Measurements from ENCODE around the gene RAB8B.
"Not testable (repeated sequence)": the region's sequence is repeated elsewhere in the genome, so short reads cannot be mapped to it uniquely, and the experiment has no call there.

The RAB8B gene

DNA sequence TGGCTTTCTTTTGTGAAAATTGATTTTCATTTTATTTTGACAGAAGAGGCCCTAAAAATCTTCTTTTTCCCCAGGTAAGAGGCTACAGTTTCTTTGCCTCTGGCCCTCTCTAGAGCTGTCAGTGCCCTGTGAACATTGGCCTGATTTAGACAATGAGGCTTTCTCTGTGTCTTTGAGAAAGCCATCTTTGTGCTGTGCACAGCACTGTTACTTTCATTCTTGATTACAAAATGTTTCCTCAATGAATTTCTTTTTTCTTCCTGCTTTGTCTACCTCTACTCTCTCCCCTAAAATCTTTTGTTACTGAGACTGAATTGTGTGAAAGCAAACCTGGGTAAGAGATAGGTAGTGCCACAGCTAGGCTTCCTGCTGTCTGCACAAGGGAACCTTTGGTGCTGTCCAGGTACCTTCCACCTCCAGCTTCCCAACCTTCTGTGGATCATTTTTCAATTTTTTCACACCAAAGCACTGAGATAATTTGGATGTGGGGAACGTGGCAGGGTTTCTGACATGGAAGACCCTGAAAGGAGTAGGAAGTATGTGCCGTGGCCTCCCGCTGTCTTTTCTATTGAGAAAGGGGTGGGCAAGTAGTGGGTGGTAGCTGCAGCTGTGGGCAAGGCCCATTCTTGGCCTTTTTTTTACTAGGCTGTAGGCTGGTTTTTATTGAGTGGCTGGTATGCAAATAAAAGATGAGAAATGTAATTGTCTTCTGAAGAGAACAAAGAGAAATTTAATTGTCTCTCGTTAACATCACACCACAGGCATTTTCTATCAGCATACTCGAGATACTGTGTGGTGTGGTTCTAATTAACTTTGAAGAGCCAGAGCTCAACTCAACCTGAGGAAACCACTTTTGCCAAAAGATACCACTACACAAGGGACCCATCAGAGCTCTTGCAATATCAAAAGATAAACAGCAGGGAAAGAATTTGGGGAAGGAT, 21.0 kb downstream of the RAB8B start:
- DNase-seq = no peak

DNA sequence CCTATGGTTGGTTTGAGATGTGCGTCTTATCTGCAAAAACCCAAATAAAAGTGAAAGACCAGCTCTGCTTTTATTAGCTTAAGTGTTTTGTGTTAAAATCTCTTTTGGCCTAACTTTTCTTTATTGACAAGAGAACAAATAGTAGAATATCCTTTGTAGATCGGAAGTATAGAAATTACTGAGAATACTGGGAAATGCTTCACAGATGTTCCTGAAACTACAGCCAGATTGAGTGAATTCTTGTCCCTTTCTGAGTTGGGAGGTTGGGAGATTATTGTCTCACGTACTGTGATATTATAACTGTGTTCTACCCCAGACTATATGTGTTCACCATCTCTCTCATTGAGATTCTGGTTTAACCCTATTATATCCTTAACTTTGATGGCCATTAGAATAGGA, 21.7 kb downstream of the RAB8B start:
- no peak for DNase-seq

DNA sequence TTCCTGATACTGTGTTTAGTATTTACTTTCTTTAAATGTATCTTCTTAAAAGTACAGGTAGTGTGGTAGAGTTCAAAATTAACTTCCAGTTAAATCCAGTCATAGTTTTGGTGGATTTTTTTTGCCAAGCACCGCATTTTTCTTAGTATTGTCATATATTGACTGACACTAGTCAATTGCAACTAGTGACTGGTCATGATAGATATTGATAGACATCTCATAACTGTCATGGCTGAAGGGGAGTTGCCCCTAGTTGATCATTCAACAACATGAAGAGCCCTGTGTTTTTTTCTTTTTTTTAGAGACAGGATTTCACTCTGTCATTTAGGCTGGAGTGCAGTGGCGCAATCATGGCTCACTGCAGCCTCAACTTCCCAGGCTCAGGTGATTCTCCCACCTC, 22.1 kb downstream of the RAB8B start:
- DNase-seq = peak; percentile 47

DNA sequence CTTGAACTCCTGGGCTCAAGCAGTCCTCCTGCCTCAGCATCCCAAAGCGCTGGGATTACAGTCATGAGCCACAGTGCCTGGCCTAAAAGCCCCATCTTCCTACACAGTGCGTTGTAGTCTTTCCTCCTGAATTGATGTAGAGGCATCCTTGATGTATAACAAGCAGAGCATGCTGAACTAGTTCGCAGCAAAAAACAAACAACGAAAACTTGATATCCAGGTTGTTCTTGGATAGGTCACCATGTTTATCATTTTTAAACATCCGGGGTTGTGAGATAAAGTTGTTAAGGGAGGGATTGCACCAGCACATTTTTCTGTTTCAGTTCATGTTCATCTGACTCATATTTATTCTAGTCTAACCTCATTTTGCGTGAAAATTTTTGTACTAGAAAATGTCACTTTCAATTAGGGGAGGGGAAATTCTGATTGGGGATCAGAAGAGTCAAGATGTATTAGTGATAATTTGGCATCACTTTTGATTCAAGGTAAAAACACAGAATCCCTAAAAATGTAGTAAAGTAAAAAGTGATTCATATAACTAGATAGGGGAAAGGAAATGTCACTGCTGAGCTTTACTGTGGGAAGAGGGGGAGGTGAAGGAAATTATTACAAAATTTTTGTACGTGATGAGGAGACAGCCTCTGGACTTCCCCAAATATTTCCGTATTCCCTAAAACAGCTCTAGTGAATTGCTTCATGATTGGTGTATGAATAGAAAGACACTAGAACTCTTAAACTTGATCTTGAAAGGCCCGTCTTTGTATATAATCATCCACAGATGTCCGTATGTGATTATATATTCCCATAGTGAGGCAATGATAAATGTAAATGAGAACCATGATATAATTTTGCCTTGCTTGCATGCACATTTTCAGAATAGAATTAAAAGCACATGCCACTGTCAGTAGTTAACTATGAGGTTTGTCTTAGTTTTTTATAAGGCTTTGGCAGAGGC, 22.9 kb downstream of the RAB8B start:
- peak; percentile 78 for DNase-seq

DNA sequence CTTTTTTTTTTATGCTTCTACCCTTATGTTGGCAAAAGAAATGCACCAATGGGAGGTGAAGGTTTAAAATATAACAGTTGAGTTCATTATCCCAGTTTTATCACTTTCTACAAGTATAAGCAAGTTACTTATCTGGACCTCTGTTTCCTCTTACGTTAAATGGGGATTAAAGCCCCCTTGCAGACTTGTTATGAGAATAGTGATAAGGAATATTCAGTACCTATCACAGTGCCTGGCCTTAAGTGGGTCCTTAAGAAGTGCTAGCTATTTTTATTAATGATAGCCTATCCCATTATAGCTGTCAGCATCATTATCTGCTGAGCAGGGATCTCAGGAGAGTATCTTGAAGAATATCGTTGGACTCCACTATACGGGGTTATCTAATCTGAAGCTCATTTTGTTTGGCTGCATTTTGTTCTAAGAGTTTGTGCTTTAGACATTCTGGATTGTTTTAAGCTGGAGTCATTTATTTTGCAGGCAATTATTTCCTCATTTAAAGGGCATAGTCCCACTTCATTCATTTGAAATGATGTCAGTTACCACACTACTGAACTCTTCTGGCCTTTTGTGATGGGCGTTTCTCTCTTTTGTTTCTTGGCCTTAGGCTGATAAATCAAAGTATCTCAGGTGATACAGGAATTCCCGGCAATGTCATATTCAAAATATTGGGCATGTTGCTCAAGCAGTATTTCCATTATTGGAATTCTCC, 28.8 kb downstream of the RAB8B start:
- no peak for DNase-seq

DNA sequence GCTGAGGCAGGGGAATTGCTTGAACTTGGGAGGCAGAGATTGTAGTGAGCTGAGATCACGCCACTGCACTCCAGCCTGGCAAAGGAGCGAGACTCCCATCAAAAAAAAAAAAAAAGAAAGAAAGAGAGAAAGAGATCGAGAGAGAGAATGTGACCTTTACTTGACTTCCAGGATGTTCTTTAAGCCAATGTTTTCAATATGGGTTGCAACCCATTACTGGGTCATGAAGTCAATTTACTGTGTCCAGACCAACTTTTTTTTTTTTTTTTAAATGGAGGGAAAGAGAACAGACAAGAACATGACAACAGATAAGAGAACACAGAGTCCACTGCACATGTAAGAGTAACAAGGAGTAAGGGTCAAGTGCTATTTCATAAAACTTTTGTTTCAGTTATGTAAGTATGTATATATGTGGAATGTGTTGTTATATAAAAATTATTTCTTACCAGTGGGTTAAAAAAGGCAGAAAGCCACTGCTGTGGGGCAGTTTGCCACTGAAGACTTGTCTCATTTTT, 29.8 kb downstream of the RAB8B start:
- no peak for DNase-seq

DNA sequence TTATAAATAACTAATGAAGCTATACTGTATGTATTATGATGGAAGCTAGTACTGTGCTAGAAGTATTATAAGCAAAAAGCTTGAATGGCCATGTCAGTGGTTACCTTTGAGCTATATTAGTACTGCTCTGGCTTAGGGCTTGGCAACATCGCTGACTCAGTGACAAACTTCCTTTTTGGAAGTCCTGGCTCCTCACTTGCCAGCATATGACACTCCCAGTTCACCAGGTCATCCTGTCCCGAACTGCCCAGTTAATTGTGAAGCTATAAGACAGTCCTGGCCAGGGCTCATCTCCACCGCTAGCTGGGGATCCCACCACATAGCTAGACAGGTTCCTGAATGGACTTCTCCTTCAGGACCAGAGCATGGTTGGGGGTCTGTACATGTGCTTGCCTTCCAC, 31.9 kb downstream of the RAB8B start:
- DNase-seq = no peak

DNA sequence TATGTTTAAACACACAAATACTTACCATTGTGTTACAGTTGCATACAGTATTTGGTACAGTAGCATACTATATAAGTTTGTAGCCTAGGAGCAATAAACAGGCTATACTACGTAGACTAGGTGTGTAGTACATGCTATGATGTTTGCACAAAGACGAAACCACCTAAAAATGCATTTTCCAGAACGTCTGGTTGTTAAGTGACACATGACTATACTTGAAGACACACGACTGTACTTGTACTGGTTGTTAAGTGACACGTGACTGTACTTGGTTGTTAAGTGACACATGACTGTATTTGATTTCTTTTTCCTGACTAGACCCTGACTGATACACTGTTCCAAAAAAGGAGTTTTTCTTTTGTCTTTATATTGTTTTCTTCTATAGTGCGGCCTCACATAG, 34.1 kb downstream of the RAB8B start:
- no peak for DNase-seq

DNA sequence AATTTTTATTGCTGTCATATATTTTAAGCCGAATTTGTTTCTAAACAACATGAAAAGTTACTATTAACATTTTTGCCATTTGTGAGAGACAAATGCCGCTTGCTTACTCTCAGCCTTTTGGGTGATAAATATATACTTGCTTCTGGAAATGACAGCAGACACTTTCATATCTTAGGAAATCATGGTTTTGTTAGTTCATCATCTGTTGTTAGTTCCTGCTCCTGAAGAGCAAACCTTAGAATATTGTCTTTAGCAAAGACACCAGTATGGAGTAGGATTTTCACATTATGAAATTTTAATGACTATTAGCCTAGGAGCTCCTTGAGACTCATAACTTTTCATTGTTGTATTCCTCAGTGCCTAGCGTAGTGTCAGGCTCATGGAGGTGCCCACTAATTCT, 36.0 kb downstream of the RAB8B start:
- no peak for DNase-seq

DNA sequence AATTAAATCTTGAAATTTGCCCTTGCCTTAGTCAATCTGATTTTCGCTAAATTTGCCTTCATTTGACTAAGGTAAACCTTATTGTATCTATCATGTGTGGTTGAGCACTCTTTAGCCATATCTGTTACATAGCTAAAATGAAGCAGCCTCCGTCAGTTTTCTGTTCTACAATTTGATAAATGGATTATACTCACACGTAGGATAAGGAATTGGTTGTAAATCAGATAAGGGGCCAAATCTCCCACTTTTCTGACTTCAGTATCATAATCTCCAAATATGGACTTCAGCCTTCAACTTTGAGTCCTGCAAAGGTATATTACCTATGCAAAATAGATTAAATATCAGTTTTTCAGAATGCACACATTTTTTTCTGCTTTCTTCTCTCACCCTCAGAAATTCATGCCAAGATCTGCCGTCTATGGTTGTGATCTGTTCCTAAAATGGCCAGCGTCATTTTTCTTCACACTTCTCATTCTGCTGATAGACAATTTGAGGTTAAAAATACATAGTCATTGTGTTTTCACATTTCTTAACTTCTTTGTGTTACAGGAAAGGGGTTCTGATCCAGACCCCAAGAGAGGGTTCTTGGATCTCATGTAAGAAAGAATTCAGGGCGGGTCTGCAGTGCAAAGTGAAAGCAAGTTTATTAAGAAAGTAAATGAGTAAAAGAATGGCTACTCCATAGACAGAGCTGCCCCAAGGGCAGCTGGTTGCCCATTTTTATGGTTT, 36.9 kb downstream of the RAB8B start:
- no peak for DNase-seq

DNA sequence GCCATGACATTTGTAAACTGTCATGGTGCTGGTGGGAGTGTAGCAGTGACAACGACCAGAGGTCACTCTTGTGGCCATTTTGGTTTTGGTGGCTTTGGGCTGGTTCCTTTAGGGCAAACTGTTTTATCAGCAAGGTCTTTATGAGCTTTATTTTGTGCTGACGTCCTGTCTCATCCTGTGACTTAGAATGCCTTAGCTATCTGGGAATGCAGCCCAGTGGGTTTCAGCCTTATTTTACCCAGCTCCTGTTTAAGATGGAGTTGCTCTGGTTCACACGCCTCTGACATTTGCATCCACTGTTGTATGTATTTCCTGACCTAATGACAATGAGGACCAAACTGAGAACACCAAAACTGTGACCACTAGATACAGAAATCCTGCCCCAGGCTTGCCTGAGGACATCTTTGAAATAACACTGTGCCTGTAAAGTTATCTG, 37.6 kb downstream of the RAB8B start:
- no peak for DNase-seq

DNA sequence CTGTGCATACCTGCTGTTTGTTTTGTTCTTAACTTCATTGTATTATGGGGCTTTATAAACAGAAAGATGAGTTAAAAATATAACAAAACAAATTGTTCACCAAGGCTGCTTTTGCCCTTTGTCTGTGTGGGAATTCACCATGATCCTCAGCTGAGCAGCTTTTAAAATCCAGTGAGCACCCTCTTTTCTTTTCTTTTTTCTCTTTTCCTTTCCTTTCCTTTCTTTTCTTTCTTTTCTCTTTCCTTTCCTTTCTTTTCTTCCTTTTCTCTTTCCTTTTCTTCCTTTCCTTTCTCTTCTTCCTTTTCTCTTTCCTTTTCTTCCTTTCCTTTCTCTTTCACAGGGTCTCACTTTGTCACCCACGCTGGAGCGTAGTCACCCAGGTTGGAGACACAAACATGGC, 38.3 kb downstream of the RAB8B start:
- DNase-seq = no peak

DNA sequence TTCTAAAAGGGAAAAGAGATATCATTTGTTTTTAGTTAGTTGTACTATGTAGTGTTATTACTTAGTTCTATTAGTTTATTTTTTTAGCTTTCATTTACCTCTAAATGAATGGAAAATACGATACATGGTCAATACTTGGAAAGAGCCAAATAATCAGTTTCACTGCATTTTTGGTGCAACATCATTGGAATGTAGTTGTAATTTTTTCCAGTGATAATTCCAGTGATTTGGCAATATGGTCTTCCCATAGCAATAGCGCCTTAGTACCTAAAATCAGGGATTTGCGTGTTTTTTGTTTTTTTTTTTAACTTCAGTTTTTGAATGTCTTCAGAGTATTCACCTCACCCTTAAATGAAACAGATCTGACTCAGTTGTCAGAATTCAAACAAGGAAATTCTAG, 41.8 kb downstream of the RAB8B start:
- no peak for DNase-seq

DNA sequence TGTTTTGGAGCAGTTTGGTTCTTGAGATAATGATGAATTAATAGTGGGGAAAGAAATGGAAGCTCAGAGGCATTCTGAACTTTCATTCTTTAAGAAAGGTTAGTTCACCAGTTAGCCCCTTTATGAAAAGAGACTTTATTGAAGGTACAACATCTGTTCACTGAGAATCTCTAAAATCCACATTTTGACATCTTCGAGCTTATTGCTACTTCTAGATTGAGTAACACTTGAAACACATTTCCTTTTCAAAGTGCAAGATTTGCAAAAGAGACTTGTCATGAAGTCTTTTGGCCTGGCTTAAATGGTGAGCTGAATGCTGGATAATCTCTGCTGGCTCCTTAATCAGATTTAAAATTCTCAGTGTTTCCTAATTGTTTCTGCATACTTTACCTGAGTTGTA, 42.3 kb downstream of the RAB8B start:
- DNase-seq = peak; percentile 39

DNA sequence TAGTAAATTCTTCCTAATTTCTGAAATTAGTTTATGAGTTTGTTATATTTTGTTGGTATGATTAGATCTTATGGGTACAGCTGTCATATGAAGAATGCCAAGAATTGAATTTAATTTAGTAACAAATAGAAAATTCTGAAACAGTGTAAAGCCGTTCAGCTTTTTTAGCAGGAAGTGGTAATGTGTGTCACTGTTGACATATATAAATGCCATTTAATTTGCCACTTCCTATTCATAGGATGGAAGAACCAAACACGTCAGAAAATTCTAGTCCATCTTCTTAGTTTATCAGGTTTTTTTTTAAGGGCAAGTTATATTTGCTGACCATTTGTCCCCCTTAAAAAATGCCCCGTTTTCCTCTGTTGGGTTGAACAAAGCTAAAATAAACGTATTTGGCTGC, 43.0 kb downstream of the RAB8B start:
- DNase-seq = no peak

DNA sequence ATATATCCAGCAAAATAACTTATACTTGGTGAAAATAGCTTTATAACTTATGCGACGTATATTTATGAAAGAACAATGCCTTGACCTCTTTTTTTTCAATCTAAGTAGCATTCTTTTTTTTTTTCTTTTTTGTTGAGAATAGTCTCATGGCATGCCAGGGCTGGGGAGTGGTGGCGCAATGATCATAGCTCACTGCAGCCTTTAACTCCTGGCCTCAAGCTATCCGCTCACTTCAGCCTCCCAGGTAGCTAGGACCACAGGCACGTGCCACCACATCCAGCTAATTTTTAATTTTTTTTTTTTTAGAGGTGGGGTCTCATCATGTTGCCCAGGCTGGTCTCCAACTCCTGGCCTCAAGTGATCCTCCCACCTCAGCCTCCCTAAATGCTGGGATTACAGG, 43.5 kb downstream of the RAB8B start:
- DNase-seq = no peak

DNA sequence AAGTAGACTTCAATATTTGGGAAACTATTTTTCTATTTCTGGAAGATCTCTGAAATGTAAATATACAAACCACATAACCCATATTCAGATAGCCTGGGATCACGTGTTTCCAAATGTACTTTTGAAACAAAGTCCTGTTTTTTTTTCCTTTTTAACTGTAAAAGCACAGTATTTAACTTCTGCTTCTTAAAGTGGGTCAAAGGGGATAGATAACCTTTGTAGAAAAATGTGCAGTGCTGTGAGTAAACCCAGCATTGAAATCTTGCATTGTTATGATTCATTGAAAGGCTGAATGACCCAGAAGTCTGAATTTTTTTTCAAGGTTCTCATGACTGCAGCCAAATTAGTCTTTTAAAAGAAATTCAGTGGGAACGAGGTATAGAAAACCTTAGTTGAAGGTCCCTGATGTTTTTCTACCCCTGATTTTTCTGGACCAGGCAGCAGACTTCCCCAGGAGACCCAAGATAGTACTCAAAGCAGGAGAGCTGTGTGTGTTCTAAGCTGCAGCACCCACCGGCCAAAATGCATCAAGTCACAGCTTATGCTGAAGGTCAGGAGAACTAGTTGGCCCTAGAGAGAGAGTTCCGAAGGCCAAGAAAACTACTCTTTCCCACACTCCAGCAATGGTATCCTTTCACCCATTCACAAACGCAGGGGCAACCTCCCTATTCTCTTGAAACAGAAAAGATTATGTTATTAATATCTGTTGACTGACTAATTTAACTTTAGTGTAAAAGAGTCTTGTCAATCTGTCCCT, 44.4 kb downstream of the RAB8B start:
- DNase-seq = no peak

DNA sequence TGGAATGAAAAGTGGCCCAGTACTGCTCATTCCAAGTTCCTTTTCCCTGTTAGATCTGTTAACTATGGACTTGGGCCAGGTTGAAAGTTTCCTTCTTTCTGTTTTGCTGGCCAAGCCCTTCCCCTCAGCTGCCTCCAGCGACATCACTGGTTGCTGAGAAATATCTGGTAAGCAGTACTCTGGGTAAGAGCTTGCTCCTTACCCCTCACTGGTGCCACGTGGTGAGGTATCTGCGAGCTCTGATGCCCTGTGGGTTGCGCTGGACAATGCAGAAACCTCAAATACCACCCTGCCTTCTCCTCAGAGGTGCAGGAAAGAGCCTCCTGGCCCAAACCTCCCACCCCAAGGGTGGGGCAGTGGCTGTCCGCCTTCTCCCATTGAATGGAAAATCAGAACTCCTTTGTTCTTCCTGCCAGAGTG, 45.1 kb downstream of the RAB8B start:
- DNase-seq = no peak

DNA sequence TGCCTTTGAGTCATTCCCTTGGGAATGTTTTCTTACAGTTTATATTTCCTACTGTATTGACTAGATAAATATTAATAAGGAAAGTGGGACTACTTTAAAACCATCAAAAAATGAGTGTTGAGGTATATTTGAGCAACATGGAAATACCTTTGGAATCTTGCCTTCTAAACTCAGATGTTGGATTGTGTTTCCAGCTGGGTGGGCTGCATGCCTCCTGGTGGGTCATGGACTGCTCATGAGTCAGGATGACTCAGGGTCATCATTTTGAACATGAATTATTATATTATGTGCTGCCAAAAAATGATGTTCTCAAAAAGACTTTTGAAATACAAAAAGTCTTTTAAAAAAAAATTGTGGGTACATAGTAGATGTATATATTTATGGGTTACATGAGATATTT, 46.9 kb downstream of the RAB8B start:
- DNase-seq = no peak

DNA sequence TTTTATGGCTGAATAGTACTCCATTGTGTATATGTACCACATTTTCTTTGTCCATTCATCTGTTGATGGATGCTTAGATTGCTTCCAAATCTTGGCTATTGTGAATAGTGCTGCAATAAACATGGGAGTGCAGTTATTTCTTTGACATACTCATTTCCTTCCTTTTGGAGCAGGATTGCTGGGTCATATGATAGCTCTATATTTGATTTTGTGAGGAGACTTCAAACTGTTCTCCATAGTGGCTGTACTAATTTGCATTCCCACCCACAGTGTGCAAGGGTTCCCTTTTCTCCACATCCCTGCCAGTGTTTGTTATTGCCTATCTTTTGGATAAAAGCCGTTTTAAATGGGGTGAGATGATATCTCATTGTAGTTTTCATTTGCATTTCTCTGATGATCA, 47.7 kb downstream of the RAB8B start:
- not testable (repeated sequence) for DNase-seq

DNA sequence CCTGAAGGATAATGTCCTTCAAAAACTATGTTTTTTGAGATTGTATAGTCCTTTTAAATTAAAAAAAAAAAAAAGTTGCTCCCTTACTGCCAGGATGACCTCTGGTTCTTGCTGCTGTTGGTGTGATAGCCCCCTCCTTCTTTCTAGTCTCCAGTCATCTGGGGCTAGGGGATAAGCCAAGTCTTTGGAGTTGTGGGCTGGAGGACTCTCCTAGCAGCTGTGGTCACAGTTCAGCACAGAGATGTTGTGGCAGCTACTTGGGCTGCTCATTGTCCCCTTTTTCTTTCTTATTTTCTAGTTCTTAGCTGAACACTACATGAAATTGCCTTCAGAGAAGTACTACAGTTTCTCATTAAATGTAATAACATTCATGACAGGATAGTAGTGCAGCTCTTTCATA, 48.8 kb downstream of the RAB8B start:
- no peak for DNase-seq
